Thymus (tissue), 11 donors: Measurements from ENCODE around the gene DCST2. TPM values are rescaled to one million over a fixed set of nuclear protein-coding genes. Genes with fewer than 3 reads are reported as not detected.

Source experiments
- DNase-seq, 9 donors: peaks; one replicate each; pipeline ENCODE4 v3.0.0-alpha.2; 2013; ENCODE audit warnings: low spot score in 9 of 9, low read depth in 6 of 9, missing footprints in 1 of 9
- H3K27ac ChIP-seq, 2 donors: one replicate each; pipeline ENCODE4 v1.5.1; 2013; ENCODE audit warnings: control low read depth in 1 of 2, low read depth in 1 of 2, low read length in 1 of 2, mild to moderate bottlenecking in 1 of 2, moderate library complexity in 1 of 2
- H3K27me3 ChIP-seq, 2 donors: one replicate each; pipeline ENCODE4 v1.5.1; 2013; ENCODE audit warnings: low read length in 1 of 2; ENCODE audit not compliant: control insufficient read depth in 2 of 2, insufficient read depth in 1 of 2
- H3K36me3 ChIP-seq, 2 donors: one replicate each; pipeline ENCODE4 v1.5.1; 2013; ENCODE audit warnings: low read length in 1 of 2, mild to moderate bottlenecking in 1 of 2, moderate library complexity in 1 of 2; ENCODE audit not compliant: control insufficient read depth in 2 of 2, insufficient read depth in 2 of 2
- H3K4me1 ChIP-seq, 2 donors: one replicate each; pipeline ENCODE4 v1.5.1; 2013; ENCODE audit warnings: low read length in 2 of 2; ENCODE audit not compliant: control insufficient read depth in 2 of 2, insufficient read depth in 2 of 2
- H3K4me3 ChIP-seq, 2 donors: one replicate each; pipeline ENCODE4 v1.5.1; 2013; ENCODE audit warnings: low read length in 2 of 2, control low read depth in 1 of 2, mild to moderate bottlenecking in 1 of 2
- H3K9me3 ChIP-seq, 2 donors: one replicate each; pipeline ENCODE4 v1.5.1; 2013; ENCODE audit warnings: low read length in 1 of 2, mild to moderate bottlenecking in 1 of 2; ENCODE audit not compliant: control insufficient read depth in 2 of 2, insufficient read depth in 1 of 2
- WGBS: extraction: QIAGEN DNeasy Blood & Tissue Kit; methylation state at CpG from one replicate; pipeline ENCODE4 v1.1.7; 2013; 5-methylcytosine and 5-hydroxymethylcytosine counted together
- polyA plus RNA-seq: library from polyadenylated mRNA; stranded (reverse); fragments of 200-250 nt; gene quantifications from one replicate; pipeline ENCODE4 v1.2.3, GENCODE V29; 2013
- total RNA-seq: library from RNA; stranded (reverse); fragments of 120-200 nt; gene quantifications from one replicate; pipeline ENCODE4 v1.2.4, GENCODE V29; 2013
- donor health status: healthy.

DCST2 gene
- total and polyA plus RNA-seq, 2 donors: 0.24 to 7.8 TPM

DNA sequence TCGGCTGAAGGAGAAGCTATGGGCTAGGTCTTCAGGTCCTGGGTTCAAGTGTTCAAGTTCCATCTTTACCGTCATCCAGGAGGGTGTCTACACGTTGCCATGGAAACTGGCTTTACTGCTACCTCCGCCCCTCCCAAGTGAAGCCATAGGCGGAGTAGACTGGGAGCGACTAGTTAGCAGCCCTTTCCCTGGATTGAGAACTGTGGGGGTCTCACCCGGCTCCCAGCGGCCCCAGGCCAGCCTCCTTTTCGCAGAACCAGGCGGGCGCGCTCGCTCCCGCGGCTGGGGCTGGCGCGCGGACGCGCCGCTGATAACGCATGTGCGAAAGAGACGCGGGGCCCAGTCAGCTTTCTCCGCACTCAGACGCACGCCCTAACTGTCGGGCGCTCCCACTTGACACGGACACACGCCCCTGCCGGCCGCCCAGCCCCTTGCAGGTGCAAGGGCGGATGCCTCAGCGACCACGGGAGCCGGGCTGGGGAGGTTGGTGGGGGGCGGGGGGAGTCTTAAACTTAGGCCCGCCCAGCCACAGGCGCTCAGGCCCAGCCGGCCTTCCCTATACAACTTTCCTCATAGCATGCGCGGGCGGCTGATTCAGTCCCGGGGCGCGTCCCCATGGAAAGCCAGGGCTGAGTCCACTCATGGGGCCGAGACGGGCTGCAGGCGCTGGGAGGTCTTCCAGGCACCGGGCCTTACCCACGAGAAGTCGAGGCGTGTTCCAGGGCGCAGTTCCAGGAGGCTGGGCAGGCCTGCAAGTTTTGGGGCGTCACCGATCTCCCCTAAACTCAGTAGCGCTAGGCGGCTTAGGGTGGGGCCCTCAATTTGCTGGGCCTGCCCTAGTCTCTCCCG is 37.4 kb upstream of the DCST2 start:
- peaks cover 3 to 9% of the 10 kb centered on the region in 2 donors for H3K36me3 ChIP-seq
- DNase-seq: peak in 4 of 9 donors; percentile 59 to 82 (median 72)
- H3K27me3 ChIP-seq: peaks cover 0 to 57% of the 10 kb centered on the region in 2 donors
- peak overlapping the region; percentile 20 to 45 for H3K4me3 ChIP-seq
- no peaks in the 10 kb centered on the region for H3K9me3 ChIP-seq
- 10% methylated on average over 61 of the region's 61 CpGs for WGBS
- peaks cover 9 to 34% of the 10 kb centered on the region in 2 donors for H3K4me1 ChIP-seq
- no peak overlapping the region for H3K27ac ChIP-seq

DNA sequence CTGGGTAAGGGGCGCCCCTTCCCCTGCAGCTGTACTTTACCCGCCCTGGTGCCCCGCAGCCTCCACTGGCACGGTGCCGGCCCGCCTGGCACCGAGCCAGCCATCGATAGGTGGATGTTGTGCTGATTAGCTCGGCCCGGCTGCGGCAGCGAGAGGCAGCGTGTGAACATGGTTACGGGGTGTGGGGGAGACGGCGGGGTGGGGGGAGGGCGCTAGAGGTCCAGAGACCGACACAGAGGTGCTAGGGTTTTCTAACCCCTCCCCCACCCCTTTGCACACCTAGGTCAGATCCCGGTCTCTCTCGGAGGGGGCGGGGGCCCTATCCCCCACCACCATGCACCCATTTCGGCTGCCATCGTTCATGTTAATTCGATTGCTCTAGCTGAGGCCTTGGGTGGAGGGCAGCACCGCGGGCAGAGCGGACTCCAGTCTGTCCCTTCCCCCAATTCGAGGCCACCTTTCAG is 36.6 kb upstream of the DCST2 start:
- Histone ChIP-seq H3K36me3 (peaks cover 3 to 9% of the 10 kb centered on the region in 2 donors), H3K4me1 (peaks cover 9 to 34% of the 10 kb centered on the region in 2 donors), H3K9me3 (no peaks in the 10 kb centered on the region), H3K4me3 (peak overlapping the region in 1 of 2 donors; percentile 20), H3K27me3 (peaks cover 0 to 51% of the 10 kb centered on the region in 2 donors), H3K27ac (no peak overlapping the region)
- WGBS: 58% methylated on average over 28 of the region's 28 CpGs
- DNase-seq: no peak

GRCh38 chr1:155069551-155070157 is 36.1 kb upstream of the DCST2 start:
- peak overlapping the region in 1 of 2 donors; percentile 20 for H3K27ac ChIP-seq
- H3K4me1 ChIP-seq: peaks cover 9 to 35% of the 10 kb centered on the region in 2 donors
- no peak overlapping the region for H3K4me3 ChIP-seq
- H3K36me3 ChIP-seq: peaks cover 3 to 9% of the 10 kb centered on the region in 2 donors
- peaks cover 3 to 53% of the 10 kb centered on the region in 2 donors for H3K27me3 ChIP-seq
- DNase-seq: no peak
- no peaks in the 10 kb centered on the region for H3K9me3 ChIP-seq
- 85% methylated on average over 7 of the region's 7 CpGs for WGBS

GRCh38 chr1:155068599-155068998 is 35.0 kb upstream of the DCST2 start:
- Histone ChIP-seq H3K4me3 (no peak overlapping the region), H3K27ac (no peak overlapping the region), H3K4me1 (peaks cover 14 to 39% of the 10 kb centered on the region in 2 donors), H3K27me3 (peaks cover 4 to 56% of the 10 kb centered on the region in 2 donors), H3K9me3 (no peaks in the 10 kb centered on the region), H3K36me3 (peaks cover 3 to 9% of the 10 kb centered on the region in 2 donors)
- no peak for DNase-seq
- WGBS: 97% methylated on average over 3 of the region's 3 CpGs

DNA sequence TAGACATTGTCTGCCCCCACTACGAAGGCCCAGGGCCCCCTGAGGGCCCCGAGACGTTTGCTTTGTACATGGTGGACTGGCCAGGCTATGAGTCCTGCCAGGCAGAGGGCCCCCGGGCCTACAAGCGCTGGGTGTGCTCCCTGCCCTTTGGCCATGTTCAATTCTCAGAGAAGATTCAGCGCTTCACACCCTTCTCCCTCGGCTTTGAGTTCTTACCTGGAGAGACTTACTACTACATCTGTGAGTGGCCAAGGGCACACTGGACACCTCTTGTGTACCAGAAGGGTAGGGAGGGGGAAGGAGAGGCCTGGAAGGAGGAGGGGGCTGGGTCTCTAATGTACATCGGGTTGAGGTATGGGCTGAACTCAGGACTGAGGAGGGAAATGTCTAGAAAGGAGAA is 33.2 kb upstream of the DCST2 start:
- peaks cover 19 to 50% of the 10 kb centered on the region in 2 donors for H3K4me1 ChIP-seq
- WGBS: 95% methylated on average over 8 of the region's 8 CpGs

GRCh38 chr1:155064832-155065429 is 31.4 kb upstream of the DCST2 start:
- Histone ChIP-seq H3K4me3 (no peak overlapping the region), H3K27ac (no peak overlapping the region), H3K36me3 (peaks cover 3 to 9% of the 10 kb centered on the region in 2 donors), H3K27me3 (peaks cover 10 to 54% of the 10 kb centered on the region in 2 donors), H3K9me3 (no peaks in the 10 kb centered on the region), H3K4me1 (peaks cover 10 to 37% of the 10 kb centered on the region in 2 donors)
- DNase-seq: no peak
- WGBS: 94% methylated on average over 5 of the region's 5 CpGs

More for the DNA sequence above, 33.2 kb upstream of the DCST2 start:
- no peak for DNase-seq
- H3K9me3 ChIP-seq: no peaks in the 10 kb centered on the region
- no peak overlapping the region for H3K4me3 ChIP-seq
- H3K27ac ChIP-seq: no peak overlapping the region
- H3K27me3 ChIP-seq: peaks cover 6 to 56% of the 10 kb centered on the region in 2 donors
- H3K36me3 ChIP-seq: peaks cover 3 to 9% of the 10 kb centered on the region in 2 donors

GRCh38 chr1:155064111-155064831 is 30.7 kb upstream of the DCST2 start:
- Histone ChIP-seq H3K27ac (no peak overlapping the region), H3K27me3 (peaks cover 10 to 53% of the 10 kb centered on the region in 2 donors), H3K4me1 (peaks cover 10 to 35% of the 10 kb centered on the region in 2 donors), H3K36me3 (peaks cover 3 to 6% of the 10 kb centered on the region in 2 donors), H3K9me3 (no peaks in the 10 kb centered on the region), H3K4me3 (peak overlapping the region; percentile 56 to 72)
- 17% methylated on average over 14 of the region's 14 CpGs for WGBS
- peak in 1 of 9 donors; percentile 32 for DNase-seq

- DNase-seq: peak in 8 of 9 donors; percentile 75 to 94 (median 86)
- Histone ChIP-seq H3K27me3 (peaks cover 10 to 55% of the 10 kb centered on the region in 2 donors), H3K9me3 (no peaks in the 10 kb centered on the region), H3K4me3 (peak within 1 kb of the TSS; percentile 56 to 72), H3K27ac (peak within 1 kb of the TSS; percentile 58 to 69), H3K36me3 (peaks cover 0 to 6% of the 10 kb centered on the region in 2 donors), H3K4me1 (peaks cover 10 to 35% of the 10 kb centered on the region in 2 donors)
- under 1% methylated on average over 57 of the region's 57 CpGs for WGBS
Observed at GRCh38 chr1:155063550-155064110, 30.0 kb upstream of the DCST2 start, which contains the start of gene EFNA4. Gene EFNA4, plus strand, starts transcription at chr1:155063740. Its CDS starts 84 bp downstream, at chr1:155063824.
